Femur (tissue), 1 donor: ENCODE measurements around the gene MCAT.

Experiments
- DNase-seq: peaks from one replicate; pipeline ENCODE4 v3.0.0-alpha.2; 2017

Gene MCAT

DNA sequence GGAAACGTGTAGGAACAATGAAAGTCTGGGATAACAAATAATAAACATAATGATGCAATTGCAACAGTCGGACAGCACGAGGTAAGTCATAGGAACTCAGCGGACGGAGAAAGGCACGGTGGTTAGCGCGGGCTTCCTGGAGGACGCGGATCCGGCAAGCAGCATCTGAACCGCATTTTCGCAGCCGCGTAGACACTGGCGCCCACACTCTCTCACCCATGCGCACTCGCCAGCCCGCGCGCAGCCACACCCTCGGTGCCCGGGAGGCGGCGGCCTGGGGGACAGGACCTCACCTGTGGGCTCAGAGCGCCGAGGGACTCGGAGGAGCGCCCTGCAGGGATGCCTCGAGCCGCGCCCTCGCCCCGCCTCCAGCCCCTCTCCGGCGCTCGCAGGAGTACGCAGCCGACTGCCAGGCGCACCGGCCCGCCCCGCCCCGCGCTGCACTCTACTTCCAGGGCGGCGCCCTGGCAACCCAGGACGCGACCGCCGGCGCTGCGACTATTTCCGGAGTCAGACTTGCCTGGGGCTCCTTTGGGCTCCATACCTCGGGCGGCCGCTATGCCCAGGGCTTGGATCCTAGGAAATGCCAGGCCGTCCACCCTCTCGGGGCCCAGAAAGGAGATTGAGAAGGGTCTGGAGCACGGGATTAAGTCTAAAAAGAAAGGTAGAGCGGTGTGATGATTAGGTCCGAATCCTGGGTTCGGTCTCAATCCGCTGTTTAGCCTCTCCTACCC lies 54.0 kb downstream of the MCAT start, which contains the start of gene TTLL1:
TSS of gene TTLL1 (minus strand) at position 408 of the 734 bp plus-strand sequence. CDS start 13,805 bp downstream, outside the sequence.
- DNase-seq: peak; percentile 94

- DNase-seq: no peak
Observed at GRCh38 chr22:43088627-43088983, 54.6 kb downstream of the MCAT start.

DNA sequence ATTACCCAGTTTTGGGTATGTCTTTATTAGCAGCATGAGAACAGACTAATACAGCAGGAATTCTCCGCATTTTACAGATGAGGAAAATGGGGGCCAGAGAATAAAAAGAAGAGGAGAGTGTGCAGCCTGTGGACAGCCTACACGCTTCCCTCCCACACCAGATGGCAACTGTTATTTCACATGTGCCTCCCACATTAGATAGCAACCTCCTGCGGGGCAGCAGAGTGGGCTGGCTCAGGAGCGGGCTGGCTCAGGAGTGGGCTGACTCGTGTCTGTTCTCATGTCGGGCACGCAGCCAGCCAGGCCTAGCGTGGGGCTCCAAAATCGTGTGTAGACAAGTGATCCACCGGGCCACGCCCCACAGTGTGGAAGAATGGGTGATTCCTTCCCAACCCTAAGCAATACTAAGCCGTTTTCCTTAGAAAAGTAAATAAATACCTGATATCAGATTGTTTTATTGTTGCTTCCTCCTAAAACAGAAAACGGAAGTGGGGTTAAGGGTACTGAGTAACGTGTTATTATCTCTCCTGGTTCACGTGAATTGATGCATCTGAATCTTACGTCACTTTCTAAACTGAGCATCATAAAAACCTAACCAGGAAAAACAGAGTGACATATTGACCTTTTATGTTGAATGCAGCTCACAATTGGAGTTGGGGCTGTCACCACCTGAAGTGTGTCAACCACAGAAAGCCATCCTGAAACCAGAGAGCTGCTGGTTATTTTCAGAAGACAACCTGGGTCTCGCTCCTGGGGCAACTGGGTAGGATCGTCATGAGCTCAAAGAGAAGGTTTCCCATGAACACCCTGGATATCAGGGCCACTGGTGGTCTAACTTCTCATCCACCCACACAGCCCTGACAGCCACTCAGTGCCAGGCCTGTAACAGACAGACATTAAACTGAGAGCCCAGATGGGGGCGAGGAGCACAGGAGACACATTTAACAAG lies 57.3 kb downstream of the MCAT start:
- no peak for DNase-seq
